DOHH2 (cell line): Measurements from ENCODE around the gene CDH4.

Experiments
- EZH2phosphoT487 ChIP-seq: fragments of 200-600 bp; sonication (generic); IDR thresholded peaks from 2 replicates; pipeline ENCODE4 v1.6.1; 2017; ENCODE audit warnings: borderline replicate concordance, mild to moderate bottlenecking, antibody characterized with exemption, low read length, moderate library complexity, mixed read lengths
- TF ChIP-seq, protein P1 (sequence below): fragments of 200-600 bp; sonication (generic); IDR thresholded peaks from one replicate; pipeline ENCODE4 v1.5.1; 2014; ENCODE audit warnings: antibody characterized with exemption, mild to moderate bottlenecking, low read depth, low read length; ENCODE audit not compliant: poor library complexity, severe bottlenecking

DNA sequence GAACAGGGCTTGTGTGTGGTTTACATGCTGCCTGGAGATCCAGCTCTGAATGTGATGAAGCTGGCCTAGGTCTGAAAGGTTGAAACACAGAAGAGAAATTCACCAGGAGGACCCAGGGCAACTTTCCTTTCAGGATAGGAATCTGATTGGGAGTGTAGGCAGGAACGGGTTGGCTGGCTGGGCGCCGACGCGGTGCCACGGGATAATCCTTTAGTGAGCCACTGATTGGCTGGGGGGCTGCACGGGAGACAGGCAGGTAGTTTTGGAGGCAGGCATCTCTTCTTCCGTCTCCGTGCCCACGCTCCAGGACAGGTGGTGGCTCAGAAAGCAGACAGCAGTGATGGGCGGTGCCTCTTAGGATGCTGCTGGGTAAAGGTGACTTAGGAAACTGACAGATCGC is 294.6 kb downstream of the CDH4 start:
- TF ChIP-seq EZH2phosphoT487: no peak
- TF ChIP-seq, protein P1, sequence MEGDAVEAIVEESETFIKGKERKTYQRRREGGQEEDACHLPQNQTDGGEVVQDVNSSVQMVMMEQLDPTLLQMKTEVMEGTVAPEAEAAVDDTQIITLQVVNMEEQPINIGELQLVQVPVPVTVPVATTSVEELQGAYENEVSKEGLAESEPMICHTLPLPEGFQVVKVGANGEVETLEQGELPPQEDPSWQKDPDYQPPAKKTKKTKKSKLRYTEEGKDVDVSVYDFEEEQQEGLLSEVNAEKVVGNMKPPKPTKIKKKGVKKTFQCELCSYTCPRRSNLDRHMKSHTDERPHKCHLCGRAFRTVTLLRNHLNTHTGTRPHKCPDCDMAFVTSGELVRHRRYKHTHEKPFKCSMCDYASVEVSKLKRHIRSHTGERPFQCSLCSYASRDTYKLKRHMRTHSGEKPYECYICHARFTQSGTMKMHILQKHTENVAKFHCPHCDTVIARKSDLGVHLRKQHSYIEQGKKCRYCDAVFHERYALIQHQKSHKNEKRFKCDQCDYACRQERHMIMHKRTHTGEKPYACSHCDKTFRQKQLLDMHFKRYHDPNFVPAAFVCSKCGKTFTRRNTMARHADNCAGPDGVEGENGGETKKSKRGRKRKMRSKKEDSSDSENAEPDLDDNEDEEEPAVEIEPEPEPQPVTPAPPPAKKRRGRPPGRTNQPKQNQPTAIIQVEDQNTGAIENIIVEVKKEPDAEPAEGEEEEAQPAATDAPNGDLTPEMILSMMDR: no peak
